Stimulated activated CD8-positive, alpha-beta memory T cell treated with anti-CD3 and anti-CD28 coated beads, Interleukin-15, amount 100 ng/mL, for 24 hours (primary cell): ENCODE data around the gene SDE2.
A peak's percentile ranks its signal among the peaks of the same experiment; 100 is the strongest.
"Not testable (repeated sequence)": the region's sequence is repeated elsewhere in the genome, so short reads cannot be mapped to it uniquely, and the experiment has no call there.

Source experiments
- DNase-seq: peaks from one replicate; pipeline ENCODE4 v3.0.0-alpha.2; 2020; ENCODE audit warnings: low read depth

SDE2 gene

DNA sequence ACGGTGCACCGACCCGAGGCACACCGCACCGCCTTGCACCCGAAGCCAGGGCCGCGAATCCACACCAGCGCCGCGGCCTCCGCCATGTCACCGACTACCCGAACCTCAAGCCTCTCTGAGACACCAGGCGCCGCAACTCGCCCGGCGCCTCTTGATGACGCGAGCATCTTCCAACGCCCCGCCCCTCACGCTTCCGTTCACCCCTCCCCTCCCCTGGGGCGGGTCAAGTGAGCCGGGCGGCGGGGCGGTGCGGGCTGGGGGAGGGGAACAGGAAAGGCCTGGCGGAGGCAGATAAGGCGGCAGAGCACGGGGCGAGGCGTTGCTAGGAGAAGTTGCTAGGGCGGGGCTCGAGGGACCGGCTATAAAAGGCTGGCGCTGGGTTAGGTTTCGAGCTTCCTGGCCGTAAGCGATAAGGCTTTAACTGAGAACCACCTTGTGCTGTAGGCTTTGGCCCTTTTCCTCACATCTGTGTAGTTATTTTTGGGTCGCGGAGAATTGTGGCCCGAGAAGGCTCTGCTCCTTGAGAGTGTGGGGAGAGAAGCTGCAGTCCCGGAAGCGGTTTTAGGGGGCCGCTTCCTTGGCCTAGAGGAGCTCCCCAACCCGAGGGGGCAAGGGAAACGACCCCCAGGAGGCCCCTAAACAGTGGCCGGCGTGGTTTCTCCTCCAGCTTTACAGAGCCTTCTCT is at the start of gene SDE2:
SDE2 (minus strand) TSS at position 117 of the 685 bp plus-strand sequence; CDS start at position 86, 31 bp downstream.
- peak; percentile 99 for DNase-seq

DNA sequence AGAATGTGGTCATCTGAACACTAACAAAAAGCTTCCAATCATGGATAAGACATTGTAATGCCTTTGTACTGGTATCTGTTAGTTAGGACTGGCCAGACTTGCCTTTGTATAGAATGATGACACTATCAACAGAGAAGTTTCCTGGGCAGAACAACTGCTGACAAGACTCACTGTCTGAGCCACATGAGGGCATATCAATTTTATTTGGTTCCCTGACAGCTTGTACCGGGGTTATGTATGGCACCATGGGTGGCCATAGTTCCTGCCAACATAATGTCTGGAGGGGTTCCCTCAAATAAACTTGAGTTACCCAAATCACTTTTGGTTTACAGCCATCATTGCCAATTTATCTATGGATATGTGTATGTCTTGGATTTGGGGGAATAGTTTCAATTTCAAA is 49.7 kb upstream of the SDE2 start:
- DNase-seq, result no peak

DNA sequence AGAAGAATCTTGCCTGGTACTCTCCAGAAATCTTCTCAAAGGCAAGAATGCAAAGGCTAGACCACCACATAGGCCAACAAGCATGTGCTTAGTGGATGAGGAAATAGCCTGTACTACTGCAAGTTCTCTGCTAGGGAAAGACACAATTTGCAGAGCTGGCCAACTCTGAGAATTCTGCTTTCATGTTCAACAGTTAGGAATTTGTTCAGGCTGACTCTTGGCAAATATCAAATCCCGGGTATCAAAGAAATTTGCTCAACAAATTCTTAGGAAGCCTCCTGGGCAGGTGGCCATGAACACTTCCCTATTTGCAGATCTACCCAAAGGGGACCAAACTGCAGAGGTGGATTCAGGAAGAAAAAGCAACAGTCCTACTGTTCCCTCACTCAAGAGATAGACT is 48.4 kb upstream of the SDE2 start:
- no peak for DNase-seq

DNA sequence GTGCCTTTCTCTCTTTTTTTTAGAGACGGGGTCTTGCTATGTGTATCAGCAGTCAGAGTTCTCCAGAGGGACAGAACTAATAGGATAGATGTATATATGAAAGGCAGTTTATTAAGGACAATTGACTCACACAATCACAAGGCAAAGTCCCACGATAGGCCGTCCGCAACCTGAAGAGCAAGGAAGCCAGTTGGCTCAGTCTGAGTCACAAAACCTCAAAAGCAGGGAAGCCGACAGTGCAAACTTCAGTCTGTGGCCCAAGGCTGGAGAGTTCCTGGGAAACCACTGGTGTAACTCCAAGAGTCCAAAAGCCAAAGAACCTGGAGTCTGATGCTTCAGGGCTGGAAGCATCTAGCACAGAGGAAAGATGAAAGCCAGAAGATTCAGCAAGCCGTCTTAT is 47.1 kb upstream of the SDE2 start:
- no peak for DNase-seq

DNA sequence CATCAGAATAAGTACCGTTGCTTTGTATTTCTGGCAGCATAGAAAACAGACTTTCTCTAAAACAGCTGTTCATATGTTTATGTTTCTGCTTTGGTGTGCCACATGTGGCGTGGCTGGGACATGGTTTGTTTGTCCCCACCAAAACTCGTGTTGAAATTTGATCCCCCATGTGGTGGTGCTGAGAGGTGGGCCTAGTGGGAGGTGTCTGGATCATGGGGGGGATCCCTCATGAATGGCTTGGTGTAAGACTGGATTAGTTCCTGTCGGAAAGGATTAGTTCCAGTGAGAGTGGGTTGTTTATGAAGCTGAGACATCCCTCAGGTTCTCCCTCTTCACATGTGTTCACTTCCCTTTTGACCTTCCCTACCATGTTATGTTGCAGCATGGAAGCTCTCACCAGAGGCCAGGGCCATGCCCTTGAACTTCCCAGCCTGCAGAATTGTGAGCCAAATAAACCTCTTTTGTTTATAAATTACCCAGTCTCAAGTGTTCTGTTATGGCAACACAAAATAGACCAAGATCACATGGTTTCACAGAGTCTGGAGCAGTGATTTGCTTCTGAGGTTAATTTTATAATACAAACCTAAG is 45.5 kb upstream of the SDE2 start:
- DNase-seq, result no peak

DNA sequence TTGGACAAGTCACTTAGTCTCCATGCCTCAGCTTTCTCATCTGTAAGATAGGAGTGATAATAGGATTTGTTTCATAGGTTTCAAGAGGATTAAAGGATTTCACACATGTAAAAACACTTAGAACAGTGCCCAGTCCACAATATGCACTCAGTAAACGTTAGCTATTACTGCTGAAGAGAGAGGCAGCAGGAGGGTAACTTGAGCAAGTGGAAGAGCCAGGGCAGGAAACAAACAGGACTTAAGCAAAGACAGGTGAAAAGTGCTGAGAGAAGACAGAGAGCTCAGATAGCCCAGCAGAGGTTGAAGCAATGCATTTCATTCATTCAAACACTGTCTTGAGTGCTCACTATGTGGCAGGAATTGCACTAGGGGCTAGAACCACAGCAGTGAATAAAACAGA is 42.3 kb upstream of the SDE2 start:
- DNase-seq, result no peak

DNA sequence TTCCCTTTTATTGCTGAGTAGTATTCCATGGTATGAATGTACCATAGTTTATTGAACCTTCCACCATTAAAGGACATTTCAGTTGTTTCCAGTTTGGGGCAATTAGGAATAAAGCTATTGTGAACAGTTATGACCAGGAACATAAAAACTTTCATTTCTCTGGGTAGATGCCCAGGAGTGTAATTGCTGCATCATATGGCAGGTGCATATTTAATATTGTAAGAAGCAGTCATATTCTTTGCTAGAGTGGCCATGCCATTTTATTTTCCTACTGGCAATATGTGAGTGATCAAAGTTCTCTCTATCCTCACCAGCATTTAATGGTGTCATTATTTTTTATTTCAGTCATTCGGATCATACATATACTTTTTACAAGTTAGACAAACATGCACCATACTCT is 39.5 kb upstream of the SDE2 start:
- no peak for DNase-seq

DNA sequence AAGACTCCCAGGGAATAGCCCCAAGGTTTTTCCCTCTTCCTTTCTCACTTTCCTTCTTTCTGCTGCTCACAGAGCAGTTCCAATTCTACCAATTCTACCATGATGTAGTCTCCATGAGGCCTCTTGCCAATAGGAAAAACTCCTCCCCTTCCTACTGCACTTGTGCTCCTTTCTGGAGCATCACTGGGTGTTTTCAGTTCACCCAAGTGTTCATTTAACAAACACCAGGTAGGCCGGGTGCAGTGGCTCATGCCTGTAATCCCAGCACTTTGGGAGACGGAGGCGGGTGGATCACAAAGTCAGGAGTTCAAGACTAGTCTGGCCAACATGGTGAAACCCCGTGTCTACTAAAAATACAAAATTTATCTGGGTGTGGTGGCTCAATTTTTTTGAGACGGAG is 36.8 kb upstream of the SDE2 start:
- DNase-seq, result no peak

DNA sequence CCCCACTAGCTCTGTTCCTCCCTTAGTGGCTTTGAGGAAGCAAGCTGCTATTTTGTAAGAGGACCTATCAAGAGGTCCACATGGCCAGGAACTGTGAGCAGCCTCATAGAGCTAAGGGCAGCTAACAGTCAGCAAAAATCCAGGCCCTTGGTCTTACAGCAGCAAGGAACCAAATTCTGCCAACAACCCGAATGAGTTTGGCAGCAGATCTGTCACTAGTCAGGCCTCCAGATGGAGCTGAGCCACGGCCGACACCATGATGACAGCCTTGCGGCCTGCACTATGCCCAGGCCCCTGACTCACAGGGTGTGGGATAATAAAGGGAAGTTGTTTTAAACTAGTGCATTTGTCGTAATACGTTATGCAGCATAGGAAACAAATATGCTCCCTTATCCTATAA is 35.3 kb upstream of the SDE2 start:
- DNase-seq, result no peak

DNA sequence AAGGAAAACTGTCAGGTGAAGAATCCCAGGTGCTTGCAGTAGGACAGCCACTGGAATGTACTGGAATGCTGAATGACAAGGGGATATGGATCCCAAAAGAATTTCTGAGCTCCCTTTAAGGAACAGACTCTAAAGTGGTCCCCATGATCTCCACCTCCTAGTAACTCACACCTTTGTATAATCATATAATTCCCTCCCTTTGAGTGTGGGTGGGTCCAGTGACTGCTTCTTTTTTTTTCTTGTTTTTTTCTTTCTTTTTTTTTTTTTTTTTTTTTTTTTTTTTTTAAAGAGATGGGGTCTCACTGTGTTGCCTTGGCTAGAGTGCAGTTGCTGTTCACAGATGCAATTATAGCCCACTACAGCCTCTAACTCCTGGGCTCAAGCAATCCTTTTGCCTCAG is 34.8 kb upstream of the SDE2 start:
- DNase-seq, result no peak

DNA sequence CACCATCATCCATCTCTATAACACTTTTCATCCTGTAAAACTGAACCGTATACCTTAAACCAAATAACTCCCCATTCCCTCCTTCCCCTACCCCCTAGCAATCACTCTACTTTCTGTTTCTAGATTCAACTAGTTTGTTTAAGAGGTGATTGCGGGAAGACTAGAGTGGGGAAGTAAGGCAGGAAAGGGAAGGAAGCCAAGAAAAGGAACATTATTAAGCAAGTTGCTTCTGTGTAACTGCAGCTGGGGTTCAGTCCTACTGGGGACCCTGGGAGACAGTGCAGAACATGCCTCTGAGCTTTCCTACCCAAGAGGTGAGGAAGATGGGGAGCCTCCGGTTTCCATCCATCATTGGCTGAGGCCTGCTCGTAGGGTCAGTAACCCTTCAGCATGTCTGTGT is 34.4 kb upstream of the SDE2 start:
- DNase-seq, result no peak

DNA sequence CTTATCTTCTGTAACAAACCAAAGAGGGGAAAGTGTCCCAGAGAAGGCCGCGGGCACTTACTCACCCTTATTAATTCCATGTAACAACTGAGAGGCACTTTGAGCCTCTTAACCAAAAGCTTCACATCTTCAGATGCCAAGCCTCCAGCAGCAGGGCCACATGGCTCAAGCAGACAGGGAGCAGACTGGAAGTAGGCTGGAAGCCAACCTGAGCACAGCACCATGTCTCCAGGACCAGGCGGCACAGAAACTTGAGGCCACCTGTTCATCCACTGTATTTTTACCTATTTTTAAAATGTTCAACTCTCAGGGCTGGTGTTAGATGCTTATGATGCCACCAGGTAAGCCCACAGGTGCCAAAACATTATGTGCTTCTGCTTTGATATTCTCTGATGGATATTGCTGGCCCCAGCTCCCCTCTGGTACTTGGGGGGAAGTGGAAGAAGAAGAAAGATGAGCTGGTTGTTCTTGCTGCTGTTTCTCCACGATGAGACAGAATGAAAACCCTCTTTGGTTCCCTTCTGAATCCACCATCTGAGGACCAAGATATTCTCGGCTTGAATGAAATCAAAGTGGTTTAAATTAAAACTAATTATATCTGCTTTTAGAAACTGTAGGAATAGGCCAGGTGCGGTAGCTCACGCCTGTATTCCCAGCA is 30.6 kb upstream of the SDE2 start:
- DNase-seq, result no peak

DNA sequence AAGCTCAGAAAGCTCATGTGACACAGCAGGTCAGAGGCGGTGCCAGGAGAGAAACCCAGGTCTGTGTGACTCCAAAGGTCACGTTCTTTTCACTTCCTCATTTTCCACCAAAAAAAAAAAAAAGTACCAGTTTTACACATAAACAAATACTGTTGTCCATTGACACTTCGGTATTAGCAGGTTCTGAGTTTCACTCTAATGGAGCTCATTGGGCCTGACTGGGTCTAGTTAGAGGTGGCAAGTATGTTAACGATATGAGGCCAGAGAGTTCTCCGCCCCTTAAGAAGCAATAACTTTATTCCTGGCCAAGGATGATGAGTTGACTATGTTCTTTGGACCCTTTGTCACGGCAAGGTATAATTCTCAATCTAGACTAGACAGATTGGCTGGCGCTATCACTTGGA is 30.0 kb upstream of the SDE2 start:
- no peak for DNase-seq

DNA sequence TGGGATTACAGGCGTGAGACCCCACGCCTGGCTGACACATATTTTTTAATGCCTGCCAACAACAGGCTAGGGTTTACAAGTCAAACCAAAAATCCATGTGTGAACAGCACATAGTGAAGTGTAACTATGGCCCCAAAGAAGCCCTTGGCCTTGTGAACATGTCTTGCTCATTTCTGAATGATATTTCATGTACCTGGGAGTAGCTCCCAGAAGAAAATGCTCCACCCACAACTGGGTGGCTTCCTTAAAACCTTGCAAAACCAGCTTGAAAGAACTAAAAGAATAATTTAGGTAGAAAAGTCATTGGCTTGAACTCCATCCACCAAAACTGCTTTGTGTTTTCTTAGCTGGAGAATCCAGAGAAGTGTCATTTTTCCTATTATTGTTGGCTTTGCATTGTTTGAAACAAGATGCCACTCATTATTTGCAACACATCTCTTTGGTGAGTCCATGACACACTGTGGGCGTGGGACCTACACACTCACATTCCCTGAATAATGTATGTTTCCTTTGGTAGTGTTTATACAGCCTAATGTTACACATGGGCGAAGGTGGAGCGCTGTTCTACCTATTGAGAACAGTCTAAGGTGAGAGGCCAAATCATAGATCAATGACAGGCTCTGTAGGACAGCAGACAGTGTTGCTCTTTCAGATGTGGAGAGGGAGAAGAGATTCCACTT is 28.5 kb upstream of the SDE2 start:
- DNase-seq, result no peak

DNA sequence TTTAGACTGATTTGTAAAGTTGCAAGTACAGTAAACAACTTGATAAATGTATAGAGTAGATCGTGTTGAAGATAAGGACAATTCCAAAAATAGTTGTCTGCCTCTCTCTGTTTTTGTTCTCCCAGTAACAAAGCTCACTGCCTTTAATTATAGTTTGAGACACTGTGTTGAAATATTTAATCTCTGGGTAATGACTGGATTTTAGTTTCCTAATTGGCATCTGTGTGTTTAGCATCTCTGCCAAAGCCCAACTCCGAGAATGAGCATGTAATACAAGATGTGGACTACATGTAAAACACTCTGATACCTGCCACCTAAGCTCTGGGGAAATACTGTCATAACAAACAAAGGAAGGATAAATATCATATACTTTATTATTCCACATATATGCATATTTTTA is 27.7 kb upstream of the SDE2 start:
- DNase-seq, result no peak

DNA sequence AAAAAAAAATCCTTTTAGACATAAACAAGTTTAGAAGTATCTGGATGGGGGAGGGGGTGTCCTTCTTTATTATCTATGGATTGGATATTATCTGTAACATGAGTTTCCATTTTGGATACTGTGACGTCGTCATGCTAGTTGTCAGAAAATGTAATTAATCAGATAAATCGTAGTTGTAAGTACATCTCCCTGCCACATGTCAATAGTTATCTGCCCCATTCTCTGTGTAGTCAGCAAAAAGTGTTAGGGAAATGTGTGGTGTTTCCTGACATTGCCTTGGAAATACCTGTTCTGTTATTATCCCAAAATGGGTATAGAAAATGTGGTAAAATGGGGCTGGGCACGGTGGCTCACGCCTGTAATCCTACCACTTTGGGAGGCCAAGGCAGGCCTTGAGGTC is 24.6 kb upstream of the SDE2 start:
- DNase-seq, result no peak

DNA sequence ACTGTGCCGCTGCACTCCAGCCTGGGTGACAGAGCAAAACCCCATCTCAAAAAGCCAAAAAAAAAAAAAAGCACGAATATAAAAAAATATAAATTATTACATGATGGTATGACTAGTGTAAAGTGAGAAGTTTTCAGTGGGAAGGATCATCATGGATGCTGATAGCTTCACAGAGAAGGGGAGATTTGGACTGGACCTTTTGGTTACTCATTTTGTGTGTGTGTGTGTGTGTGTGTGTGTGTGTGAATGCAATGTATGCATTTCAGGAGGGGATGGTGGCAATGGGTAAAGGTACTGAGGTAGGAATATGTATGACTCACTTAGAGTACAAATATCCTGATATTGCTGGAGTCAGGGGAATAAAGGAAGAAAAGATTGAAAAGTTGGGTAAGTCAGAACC is 22.7 kb upstream of the SDE2 start:
- DNase-seq, result no peak

DNA sequence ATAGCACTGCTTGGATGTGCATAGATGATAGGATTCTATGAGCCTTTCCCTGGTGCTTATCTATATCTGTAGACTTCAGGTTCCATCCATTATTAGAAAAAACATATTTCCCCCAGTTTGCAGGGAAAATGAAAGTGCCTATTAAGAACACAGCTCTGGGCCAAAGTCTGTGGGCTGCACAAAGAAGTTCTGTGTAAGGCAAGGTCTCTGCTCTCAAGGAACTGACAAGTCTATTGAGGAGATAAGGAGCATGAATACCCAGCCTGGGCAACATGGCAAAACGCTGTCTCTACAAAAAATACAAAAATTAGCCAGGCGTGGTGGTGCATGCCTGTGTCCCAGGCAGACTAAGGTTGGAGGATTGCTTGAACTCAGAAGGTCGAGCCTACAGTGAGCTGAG is 22.3 kb upstream of the SDE2 start:
- no peak for DNase-seq

DNA sequence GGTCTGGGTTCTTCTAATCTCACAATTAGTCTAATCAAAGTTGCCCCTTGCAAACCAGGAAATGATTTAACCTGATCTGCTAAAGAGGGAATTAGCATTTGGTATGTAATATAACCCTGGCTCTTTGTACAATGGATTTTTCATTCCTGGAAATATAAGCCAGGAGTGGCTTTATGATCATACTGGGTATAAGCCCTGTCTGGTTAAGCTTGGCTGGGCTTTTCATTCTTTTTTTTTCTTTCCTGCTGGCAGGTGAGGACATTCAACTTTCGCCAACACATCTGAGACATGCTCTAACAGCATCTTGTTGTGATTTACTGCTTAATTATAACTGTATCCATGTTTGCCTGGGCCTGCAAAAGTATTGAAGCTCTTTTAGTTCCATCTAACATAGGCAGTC is 20.4 kb upstream of the SDE2 start:
- no peak for DNase-seq

DNA sequence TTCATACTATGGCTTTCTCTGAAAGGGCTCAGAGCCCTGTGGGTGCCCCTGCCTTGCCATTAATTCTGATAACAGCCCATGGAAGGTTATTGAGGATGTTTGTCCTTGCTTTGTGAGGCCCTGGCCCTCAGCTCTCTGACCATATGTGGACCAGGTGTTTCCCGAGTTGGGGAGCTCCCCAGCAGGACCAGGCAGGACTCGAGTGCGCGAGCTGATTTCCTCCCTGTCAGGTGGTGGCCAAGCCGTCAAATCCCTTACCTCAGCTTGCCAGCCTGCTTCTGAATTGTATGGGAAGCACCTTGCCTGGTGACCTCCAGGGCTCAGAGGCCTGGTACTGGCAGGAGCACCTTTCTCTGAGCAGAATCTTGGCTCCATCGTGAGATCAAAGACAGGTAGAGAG is 17.9 kb upstream of the SDE2 start:
- no peak for DNase-seq

DNA sequence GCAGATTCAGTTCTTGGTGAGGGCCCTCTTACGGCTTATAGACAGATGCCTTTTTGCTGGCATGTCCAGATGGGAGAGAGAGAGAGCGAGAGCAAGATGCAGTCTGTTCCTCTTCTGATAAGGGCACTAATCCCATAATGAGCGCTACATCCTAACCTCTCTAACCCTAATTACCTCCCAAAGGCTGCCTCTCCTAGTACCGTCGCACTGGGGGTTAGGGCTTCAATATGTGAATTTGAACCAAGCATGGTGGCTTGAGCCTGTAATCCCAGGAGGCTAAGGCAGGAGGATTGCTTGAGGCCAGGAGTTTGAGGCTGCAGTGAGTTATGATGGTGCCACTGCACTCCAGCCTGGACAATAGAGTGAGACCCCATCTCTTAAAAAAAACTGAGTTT is 10.5 kb upstream of the SDE2 start:
- no peak for DNase-seq

DNA sequence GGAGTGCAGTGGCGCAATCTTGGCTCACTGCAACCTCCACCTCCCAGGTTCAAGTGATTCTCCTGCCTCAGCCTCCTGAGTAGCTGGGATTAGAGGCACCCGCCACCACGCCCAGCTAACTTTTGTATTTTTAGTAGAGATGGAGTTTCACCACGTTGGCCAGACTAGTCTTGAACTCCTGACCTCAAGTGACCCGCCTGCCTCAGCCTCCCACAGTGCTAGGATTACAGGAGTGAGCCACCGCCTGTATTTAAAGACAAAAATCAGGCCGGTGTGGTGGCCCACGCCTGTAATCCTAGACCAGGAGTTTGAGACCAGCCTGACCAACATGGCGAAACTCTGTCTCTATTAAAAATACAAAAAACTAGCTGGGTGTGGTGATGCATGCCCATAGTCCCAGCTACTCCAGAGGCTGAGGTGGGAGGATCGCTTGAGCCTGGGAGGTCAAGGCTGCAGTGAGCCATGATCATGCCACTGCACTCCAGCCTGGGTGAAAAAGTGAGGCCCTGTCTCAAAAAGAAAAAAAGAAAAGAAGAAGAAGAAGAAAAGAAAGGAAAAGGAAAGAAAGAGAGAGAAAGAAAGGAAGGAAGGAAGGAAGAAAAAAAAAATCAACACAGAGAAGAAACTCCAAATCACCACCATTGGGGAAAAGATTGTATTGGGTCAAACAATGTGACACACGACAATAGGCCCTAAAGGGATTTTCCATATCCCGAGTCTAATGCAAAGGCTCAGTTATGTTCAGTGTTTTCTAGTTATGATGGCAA is 8.2 kb upstream of the SDE2 start:
- not testable (repeated sequence) for DNase-seq
